ENCODE data around the gene TGFBR2. TPM values are rescaled to one million over a fixed set of nuclear protein-coding genes. Genes with fewer than 3 reads are reported as not detected.

Gene TGFBR2
- total RNA-seq, 1 donor from 2014 or later, result 72.1 TPM

DNA sequence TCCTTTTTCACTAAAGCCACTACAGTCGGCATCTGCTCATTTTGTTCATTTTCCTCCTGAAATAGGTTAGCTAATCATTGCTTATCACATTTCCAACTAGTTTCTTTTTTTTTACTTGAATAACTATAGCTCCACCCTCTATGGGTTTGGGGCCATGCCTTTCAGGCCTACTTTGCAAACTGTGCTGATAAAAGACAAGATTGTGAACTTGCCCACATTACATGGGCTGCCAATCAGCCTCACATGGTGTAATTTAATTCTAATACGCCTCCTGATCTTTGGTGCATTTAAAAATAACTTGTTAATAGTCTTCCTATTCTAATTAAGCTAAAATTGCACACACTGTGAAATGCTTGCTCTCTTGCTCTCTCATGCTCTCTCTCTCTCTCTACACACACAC, 90.5 kb downstream of the TGFBR2 start:
- H3K27ac Mint-ChIP-seq (ENCODE audit: unreplicated experiment), result no peak overlapping the region
- peaks cover 10% of the 10 kb centered on the region for H3K9me3 Mint-ChIP-seq (ENCODE audit: unreplicated experiment)
- no peak overlapping the region for H3K4me3 Mint-ChIP-seq (ENCODE audit: unreplicated experiment)
- no peaks in the 10 kb centered on the region for H3K27me3 Mint-ChIP-seq (ENCODE audit: unreplicated experiment)
- peaks cover 28% of the 10 kb centered on the region for H3K36me3 Mint-ChIP-seq (ENCODE audit: unreplicated experiment)
- DNase-seq (ENCODE audit: extremely low spot score, unreplicated experiment), result no peak
- TF ChIP-seq, protein P1, sequence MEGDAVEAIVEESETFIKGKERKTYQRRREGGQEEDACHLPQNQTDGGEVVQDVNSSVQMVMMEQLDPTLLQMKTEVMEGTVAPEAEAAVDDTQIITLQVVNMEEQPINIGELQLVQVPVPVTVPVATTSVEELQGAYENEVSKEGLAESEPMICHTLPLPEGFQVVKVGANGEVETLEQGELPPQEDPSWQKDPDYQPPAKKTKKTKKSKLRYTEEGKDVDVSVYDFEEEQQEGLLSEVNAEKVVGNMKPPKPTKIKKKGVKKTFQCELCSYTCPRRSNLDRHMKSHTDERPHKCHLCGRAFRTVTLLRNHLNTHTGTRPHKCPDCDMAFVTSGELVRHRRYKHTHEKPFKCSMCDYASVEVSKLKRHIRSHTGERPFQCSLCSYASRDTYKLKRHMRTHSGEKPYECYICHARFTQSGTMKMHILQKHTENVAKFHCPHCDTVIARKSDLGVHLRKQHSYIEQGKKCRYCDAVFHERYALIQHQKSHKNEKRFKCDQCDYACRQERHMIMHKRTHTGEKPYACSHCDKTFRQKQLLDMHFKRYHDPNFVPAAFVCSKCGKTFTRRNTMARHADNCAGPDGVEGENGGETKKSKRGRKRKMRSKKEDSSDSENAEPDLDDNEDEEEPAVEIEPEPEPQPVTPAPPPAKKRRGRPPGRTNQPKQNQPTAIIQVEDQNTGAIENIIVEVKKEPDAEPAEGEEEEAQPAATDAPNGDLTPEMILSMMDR (IDR thresholded peaks at IDR 0.05), result no peak
- H3K4me1 Mint-ChIP-seq (ENCODE audit: unreplicated experiment), result peaks cover 16% of the 10 kb centered on the region

DNA sequence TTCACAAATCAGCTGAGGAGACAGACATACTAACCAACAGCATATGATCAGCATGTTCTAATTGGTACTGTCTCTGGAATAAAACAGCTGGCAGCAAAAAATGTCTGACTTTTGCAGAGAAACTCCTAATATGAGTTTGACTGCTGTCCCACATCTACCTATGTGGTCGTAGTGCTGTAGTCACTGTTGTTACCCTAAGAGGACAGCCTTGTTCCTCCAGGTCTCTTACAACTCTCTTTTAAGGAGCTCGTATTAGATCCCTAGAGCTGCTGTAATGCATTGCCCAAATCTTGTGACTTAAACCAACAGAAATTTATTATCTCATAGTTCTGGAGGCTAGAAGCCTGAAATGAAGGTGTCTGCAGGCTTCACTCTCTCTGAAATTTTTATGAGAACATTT, 92.1 kb downstream of the TGFBR2 start:
- Mint-ChIP-seq H3K4me1 (ENCODE audit: unreplicated experiment) (peaks cover 7% of the 10 kb centered on the region), H3K27me3 (ENCODE audit: unreplicated experiment) (no peaks in the 10 kb centered on the region), H3K9me3 (ENCODE audit: unreplicated experiment) (peaks cover 14% of the 10 kb centered on the region), H3K4me3 (ENCODE audit: unreplicated experiment) (no peak overlapping the region), H3K36me3 (ENCODE audit: unreplicated experiment) (peaks cover 28% of the 10 kb centered on the region), H3K27ac (ENCODE audit: unreplicated experiment) (no peak overlapping the region)
- TF ChIP-seq, protein P1 (IDR thresholded peaks at IDR 0.05), result no peak
- DNase-seq (ENCODE audit: extremely low spot score, unreplicated experiment), result no peak

DNA sequence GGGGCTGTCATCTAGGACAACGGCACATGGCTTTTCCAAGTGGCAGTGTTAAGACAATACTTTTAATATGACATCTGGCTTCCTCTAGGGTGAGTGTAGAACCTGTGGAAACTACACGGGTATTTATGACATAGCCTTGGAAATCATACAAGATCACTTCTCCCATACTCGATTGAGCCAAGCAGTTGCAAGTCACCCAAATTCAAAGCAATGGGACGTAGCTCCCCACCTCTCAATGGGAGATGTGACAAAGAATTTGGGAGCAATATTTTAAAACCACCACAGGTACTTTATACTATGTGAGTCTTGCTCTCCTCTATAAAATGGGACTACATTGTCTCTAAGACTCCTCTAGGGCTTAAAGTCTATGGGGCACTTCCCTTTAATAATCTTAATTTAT, 93.5 kb downstream of the TGFBR2 start:
- DNase-seq (ENCODE audit: extremely low spot score, unreplicated experiment), result no peak
- Mint-ChIP-seq H3K4me1 (ENCODE audit: unreplicated experiment) (no peaks in the 10 kb centered on the region), H3K27ac (ENCODE audit: unreplicated experiment) (no peak overlapping the region)

DNA sequence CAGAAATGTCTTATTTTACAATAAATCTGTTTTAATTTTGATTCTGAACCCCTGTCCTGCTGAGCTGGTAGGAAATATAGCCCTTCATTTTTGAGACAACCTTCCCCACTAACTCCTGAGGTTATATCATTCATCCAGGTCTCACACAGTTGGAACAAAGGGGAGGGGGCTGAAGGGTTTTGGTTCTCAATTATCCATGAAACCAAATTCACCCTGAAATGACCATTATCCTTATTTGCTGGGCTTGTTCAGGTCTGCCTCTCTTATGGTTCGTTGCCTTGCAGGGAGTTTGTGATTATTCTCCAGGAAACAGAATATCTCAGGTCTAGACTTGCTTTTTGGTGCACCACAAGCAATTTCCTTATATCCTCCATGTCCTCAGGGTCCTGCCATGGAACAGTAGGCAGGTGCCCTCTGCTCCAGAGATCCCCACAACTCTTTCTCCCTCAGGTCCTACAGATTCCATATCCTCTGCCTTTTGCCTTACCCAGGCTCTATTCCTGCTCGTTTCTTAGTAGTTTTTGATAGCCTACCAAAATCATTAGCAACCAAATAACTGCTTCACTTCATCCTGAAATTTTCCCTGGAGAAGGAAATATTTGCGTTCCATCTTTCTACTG, 94.4 kb downstream of the TGFBR2 start:
- H3K36me3 Mint-ChIP-seq (ENCODE audit: unreplicated experiment), result peaks cover 22% of the 10 kb centered on the region
- no peaks in the 10 kb centered on the region for H3K27me3 Mint-ChIP-seq (ENCODE audit: unreplicated experiment)
- H3K4me1 Mint-ChIP-seq (ENCODE audit: unreplicated experiment), result no peaks in the 10 kb centered on the region
- peaks cover 14% of the 10 kb centered on the region for H3K9me3 Mint-ChIP-seq (ENCODE audit: unreplicated experiment)
- no peak for DNase-seq (ENCODE audit: extremely low spot score, unreplicated experiment)
- no peak overlapping the region for H3K27ac Mint-ChIP-seq (ENCODE audit: unreplicated experiment)
- TF ChIP-seq, protein P1 (IDR thresholded peaks at IDR 0.05), result no peak
- H3K4me3 Mint-ChIP-seq (ENCODE audit: unreplicated experiment), result no peak overlapping the region

More for the DNA sequence above, 93.5 kb downstream of the TGFBR2 start:
- TF ChIP-seq, protein P1 (IDR thresholded peaks at IDR 0.05), result no peak
- Mint-ChIP-seq H3K27me3 (ENCODE audit: unreplicated experiment) (no peaks in the 10 kb centered on the region), H3K9me3 (ENCODE audit: unreplicated experiment) (peaks cover 14% of the 10 kb centered on the region), H3K36me3 (ENCODE audit: unreplicated experiment) (peaks cover 29% of the 10 kb centered on the region), H3K4me3 (ENCODE audit: unreplicated experiment) (no peak overlapping the region)

DNA sequence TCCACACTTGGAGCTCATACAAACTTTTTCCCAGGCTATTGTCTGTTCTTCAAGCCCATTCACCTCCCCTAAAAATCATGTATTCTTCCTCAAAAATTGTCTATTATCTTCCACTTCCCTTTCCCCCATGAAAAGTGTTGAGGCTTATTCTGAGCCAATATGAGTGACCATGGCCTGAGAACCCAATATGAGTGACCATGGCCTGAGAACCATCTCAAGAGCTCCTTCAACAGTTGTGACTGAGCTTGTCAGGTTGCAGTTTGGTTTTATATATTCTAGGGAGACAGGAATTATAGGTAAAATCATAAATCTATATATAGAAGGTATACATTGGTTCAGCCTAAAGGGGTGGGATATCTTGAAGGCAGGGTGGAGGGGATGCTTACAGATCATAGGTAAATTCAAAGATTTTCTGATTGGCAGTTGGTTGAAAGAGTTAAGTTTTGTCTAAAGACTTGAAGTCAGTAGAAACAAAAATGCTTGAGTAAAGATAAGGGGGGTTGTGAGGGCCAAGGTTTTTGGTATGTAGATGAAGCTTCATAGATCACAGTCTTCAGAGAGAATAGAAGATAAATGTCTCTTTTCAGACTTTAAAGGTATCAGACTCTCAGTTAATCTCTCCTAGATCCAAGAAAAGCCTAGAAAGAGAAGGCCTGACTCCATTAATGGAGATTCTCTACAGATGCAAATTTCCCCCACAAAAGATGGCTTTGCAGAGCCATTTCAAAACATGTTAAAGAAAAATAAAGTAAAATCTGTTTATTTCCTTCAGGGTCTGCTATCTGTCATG, 95.8 kb downstream of the TGFBR2 start:
- Mint-ChIP-seq H3K4me3 (ENCODE audit: unreplicated experiment) (no peak overlapping the region), H3K36me3 (ENCODE audit: unreplicated experiment) (peaks cover 15% of the 10 kb centered on the region), H3K27me3 (ENCODE audit: unreplicated experiment) (no peaks in the 10 kb centered on the region), H3K4me1 (ENCODE audit: unreplicated experiment) (no peaks in the 10 kb centered on the region), H3K27ac (ENCODE audit: unreplicated experiment) (no peak overlapping the region), H3K9me3 (ENCODE audit: unreplicated experiment) (peaks cover 21% of the 10 kb centered on the region)
- DNase-seq (ENCODE audit: extremely low spot score, unreplicated experiment), result no peak
- TF ChIP-seq, protein P1 (IDR thresholded peaks at IDR 0.05), result no peak
